Measurements from ENCODE around the gene SRL.

SRL gene

GRCh38 chr16:4241928-4242283, at the start of gene SRL:
SRL (minus strand) TSS chr16:4242080; CDS start chr16:4242067, 13 bp downstream.
- ATAC-seq = no peak

DNA sequence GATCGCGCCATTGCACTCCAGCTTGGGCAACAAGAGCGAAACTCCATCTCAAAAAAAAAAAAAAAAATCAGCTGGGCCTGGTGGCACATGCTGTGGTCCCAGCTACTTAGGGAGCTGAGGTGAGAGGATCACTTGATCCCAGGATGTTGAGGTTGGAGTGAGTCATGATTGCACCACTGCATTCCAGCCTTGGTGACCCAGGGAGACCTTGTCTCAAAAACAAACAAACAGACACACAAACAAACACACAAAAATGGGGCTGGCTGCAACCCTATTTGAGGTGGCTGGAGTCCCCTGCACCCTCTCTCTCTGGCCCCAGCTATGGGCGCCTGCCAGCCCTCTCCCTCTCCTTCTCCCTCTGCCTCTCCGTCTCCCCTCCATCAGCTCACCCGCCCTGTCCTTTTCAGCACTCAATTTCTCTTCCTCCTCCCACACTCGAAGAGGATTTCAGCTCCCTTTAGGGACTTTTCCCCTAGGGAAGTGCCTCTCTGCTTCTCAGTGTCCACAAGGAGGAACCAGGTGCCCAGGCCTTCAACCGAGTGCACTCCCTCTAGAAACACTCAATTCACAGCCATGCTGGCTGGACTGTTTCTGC, 48.5 kb upstream of the SRL start:
- no peak for ATAC-seq

GRCh38 chr16:4288148-4288921, 46.5 kb upstream of the SRL start:
- peak; percentile 92 to 95 for ATAC-seq

GRCh38 chr16:4285167-4285566, 43.3 kb upstream of the SRL start:
- no peak for ATAC-seq

DNA sequence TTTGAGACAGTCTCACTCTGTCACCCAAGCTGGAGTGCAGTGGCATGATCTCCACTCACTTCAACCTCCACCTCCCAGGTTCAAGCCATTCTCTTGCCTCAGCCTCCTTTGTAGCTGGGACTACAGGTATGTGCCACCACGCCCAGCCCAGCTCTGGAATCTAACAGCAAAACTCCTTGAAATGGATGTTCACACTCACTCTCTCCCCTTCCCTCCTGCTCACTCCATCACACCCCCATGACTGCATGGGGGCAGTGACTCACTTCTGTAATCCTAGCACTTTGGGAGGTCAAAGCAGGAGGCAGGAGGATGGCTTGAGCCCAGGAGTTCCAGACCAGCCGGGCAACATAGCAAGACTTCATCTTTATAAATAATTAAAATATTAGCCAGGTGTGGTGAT, 42.1 kb upstream of the SRL start:
- no peak for ATAC-seq

GRCh38 chr16:4283441-4283840, 41.6 kb upstream of the SRL start:
- no peak for ATAC-seq

DNA sequence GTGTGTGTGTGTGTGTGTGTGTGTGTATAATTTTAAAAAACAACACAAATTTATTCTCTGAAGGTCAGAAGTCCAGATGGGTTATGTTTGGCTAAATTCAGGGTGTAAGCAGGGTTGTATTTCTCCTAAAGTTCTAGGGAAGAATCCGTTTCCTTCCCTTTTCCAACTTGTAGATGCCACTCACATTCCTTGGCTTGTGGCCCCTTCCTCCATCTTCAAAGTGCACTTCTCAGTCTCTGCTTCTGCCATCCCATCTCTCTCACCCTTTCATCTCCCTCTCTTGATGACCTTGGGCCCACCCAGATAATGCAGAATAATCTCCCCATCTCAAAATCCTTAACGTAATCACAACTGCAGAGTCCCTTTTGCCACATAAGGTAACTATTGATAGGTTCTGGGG, 38.7 kb upstream of the SRL start:
- ATAC-seq = no peak

DNA sequence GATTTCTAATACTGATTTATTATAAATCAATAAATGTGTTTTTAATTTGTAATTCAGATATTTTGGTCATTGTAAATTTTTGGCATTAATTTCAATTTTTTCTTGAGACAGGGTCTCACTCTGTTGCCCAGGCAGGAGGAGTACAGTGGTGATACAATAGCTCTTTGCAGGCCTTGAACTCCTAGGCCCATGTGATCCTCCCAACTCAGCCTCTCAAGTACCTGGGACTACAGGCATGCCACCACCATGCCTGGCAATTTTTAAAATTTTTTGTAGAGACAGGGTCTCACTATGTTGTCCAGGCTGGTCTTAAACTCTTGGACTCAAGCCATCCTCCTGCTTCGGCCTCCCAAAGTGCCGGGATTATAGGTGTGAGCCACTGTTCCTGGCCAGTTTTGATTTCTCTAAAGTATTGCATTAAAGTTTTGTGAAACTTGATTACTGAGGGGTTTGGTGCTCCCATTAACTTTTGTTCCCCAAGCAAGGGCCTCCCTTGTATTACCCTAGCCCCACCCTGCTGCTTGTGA, 36.2 kb upstream of the SRL start:
- no peak for ATAC-seq

- ATAC-seq = no peak
These were observed 34.0 kb upstream of the SRL start for GRCh38 chr16:4275861-4276260.

GRCh38 chr16:4273858-4274311, 32.0 kb upstream of the SRL start:
- ATAC-seq = no peak

- peak; percentile 5 to 11 for ATAC-seq
These were observed 30.5 kb upstream of the SRL start for GRCh38 chr16:4272114-4272956.

GRCh38 chr16:4271176-4272113, 29.6 kb upstream of the SRL start:
- peak; percentile 89 to 91 for ATAC-seq

DNA sequence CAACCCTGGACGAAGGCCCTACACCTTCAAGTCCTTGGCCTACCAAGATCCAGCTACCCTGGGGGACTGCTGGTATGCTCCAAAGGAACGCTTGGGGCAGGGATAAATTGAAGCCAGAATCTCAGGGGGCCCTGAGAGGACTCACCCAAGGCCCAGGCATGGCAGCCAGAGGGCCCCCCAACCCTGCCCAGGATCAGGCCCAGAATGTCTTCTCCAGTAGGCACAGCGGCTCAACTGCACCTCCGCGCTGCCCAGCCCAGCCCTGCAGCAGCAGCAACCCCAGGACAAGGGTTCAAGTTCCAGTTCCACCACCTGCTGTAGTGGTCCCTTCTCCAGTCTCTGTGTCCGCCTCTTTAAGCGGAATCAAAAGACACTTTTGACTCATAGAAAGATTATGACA, 28.7 kb upstream of the SRL start:
- ATAC-seq = no peak

DNA sequence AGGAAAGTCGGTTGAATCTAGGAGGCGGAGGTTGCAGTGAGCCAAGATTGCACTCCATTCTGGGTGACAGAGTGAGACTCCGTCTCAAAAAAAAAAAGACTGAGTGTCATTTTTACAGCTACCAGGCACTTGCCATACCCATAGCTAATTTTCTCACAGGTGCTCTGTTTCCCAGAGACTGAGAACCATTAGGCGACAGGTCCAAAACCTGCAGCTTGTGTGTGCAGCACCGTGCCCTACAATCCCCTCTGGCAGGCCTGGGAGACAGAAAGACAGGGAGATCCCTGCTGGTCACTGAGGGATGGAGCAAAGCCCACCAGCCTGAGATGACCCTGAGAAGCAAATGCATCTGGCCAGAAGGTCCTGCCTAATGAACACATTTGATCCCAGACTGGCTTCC, 28.2 kb upstream of the SRL start:
- ATAC-seq = no peak

- ATAC-seq = no peak
These were observed 24.5 kb upstream of the SRL start for GRCh38 chr16:4266372-4266771.

DNA sequence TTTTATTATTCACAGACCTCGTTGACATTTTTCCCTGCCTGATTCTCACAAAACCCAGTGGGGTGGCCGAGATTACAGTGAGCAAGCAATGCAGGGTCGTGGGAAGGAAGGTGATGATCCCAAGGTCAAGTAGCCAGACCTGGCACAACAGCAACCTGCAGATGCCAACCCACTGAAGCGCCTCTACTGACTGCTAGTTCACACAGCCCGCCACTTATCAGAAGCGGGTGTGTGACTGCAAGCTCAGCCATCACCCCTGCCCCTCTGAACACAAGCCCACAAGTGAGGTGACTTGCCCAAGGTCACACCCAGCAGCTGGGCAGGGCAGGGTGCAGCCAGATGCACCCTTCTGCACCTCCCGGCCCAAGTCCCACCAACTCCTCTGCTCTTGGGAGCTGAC, 23.8 kb upstream of the SRL start:
- no peak for ATAC-seq

DNA sequence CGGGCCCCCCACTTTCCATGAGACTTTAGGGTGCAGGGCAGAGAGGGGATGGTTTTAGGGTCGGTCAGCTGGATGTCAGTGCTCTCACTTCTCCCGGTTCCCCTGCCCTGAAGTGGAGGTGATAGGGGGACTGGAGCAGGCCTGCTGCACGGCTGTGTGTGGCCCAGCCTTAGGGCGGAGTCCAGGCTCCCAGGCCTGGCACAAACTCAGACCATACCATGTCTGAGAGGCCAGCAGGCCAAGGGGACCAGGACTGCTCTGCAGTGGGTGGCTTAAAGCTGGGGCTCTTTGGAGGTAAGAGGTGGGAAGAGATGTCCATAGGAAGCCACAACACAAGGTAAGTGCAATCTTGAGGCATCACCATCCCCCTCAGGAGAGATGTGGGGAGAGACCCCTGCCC, 22.7 kb upstream of the SRL start:
- no peak for ATAC-seq

DNA sequence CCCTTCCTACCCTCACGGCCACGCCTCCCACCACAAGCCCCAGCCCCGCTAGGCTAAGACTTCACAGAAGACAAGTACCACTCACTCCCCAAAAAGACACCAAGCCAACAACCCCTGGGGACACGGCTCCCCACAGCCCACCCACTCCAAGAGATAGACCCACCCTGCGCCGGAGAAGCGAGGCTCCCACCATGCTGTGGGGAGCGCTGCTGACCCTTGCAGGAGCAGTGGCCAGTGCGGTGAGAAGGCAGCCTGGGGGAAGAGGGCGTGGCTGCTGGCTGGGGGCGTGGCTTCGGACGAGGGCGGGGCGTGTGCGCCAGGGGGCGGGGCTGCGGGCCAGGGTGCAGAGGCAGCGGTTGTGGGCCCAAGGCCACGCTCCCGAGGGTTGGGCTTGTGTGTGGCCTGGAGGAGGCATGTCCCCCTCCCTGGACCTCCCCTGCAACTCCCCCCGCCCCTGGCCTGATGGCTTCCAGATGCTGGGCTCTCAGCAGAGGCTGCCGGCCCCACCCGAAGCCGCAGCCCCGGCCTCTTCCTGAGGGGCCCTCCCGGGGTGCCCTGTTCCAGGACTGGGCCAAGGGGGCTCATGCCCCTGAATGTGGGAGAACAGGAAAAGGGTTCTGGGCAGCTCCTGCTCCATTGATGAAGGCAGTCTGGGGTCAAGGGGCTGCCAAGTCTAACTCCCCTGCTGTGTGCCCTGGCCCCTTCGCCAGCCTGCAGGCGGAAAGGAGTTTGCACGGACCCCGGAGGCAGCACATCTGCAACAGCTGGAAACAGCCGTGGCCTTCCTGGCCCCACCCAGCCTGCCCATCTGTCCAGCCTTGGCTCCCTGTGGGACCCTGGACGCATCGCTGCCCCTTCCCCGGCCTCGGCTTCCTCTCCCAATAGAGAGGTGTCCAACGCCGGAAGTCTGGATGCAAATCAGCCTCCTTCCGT, 21.9 kb upstream of the SRL start:
- ATAC-seq = no peak

DNA sequence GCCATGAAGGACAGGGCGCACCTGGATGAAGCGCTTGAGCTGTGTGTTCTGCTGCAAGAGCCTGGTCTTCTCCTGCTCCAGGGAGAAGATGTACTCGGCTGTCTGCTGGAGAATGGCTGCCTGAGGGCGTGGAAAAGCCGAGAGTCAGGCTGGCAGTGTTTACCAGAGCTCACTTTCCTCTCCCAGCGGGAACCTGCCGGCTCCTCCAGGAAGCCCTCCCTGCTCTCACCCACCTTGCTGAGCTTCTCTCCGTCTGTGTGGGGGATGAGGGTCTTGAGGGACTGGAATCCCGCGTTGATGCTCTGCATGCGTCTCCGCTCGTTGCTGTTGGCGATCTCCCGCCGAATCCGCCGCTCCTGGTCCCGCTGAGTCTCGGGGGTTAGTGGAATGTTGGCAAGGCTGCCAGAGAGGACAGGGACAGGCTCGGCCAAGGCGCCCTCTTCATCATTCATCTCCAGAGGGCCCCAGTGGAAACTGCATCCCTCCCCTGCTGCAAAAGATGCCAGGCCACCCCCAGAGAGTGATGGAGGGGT, 20.5 kb upstream of the SRL start:
- no peak for ATAC-seq

- ATAC-seq = peak in 1 of 2 donors; percentile 39
These were observed 19.8 kb upstream of the SRL start for GRCh38 chr16:4261557-4262172.

All from activated CD4-positive, CD25-positive, alpha-beta regulatory T cell treated with anti-CD3 and anti-CD28 coated beads, Interleukin-2, amount 50 U/mL, for 24 hours (primary cell).